Activated CD4-positive, alpha-beta T cell treated with anti-CD3 and anti-CD28 coated beads, Interleukin-10, Interleukin-2, amounts not matched to agents 100 ng/mL and 50 ng/mL, durations not matched to agents 16 hours and 8 hours (primary cell): ENCODE results near the gene PSMC3.

Source experiments
- DNase-seq: peaks from one replicate; pipeline ENCODE4 v3.0.0-alpha.2; 2020

Gene PSMC3

GRCh38 chr11:47393163-47394049, 32.8 kb downstream of the PSMC3 start:
- no peak for DNase-seq

- DNase-seq, result no peak
Observed at GRCh38 chr11:47392546-47393162, 33.6 kb downstream of the PSMC3 start.

DNA sequence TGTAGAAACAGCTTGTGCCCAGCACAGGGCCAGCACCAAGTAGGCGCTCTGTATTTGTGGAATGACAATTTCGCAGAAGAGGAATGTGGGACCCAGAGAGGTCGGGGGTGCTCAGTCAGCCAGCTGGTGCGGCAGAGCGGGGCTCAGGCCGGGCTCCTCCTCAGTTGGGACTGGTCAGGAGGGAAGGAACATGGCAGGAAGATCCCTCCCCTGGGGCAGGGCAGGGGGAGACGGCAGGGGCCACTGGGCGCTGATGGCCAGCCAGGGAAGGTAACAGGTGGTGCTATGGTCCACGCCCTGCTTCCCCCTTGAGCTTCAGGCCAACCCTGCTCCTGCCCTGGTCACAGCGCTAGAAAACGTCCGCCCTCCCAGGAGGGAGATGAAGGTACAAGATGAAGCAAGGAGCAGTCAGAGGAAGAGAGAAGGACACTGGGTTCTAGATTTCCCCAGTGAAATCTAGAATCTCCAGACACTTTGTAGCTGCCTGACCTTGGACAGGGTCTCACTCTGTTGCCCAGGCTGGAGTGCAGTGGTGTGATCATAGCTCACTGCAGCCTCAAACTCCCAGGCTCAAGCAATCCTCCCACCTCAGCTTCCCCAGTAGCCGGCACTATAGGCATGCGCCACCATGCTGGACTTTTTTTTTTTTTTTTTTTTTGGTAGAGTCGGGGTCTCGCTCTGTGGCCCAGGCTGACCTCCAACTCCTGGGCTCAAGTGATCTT, 34.4 kb downstream of the PSMC3 start:
- DNase-seq, result no peak

- no peak for DNase-seq
Observed at GRCh38 chr11:47391077-47391583, 35.1 kb downstream of the PSMC3 start.

DNA sequence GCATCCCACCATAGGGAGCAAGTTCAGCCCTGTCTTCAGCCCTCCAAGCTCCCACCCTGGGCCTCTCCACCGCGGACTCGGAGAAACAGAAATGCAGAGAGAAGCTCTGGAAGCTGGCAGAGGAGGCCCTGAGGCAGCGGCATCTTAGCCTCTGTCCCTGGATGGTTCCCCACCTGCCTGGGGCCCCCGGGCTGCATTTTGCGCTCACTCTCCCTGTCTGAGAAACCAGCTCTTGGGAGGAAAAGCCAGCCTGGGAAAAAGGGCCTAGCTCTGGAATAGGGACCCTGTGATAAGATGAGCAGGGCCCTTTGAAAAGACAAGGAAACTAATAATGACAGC, 35.8 kb downstream of the PSMC3 start:
- DNase-seq, result no peak

DNA sequence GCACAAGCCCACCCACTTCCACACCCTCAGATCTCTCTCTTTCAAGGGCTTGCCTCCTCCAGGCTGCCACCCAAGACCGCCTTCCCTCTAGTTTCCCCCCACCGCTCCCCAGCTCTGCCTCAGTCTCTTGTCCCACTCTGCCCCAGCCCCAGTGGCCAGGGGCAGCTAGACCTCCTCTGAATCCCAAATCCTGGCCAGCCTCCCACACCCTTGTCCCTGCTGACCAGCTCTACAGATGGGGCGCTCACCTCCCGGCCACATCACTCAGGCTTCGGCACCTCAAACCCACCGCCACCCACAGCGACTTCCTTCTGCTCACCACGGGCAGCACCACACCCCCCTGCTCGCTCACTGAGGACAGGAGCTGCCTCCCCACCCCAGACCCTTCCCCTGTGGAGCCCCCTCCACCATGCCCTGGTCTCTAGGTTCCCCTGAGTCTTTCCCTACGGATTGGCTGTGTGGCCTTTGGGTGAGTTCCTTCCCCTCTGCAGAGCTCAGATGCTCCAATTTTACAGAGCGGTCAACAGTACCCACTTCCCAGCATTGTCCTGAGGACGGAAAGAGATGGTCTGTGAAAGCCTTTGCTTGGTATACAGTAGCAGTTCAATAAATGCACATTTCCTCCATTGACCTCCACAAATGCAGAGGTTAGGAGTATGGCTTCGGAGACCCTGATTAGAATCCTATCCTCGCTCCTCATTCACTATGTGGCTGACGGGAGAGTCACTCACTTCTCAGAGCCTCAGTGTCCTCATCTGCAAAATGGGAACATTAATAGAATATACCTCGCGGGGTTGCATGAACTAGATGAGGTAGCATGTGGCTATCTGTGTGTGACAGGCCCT, 36.4 kb downstream of the PSMC3 start:
- no peak for DNase-seq

DNA sequence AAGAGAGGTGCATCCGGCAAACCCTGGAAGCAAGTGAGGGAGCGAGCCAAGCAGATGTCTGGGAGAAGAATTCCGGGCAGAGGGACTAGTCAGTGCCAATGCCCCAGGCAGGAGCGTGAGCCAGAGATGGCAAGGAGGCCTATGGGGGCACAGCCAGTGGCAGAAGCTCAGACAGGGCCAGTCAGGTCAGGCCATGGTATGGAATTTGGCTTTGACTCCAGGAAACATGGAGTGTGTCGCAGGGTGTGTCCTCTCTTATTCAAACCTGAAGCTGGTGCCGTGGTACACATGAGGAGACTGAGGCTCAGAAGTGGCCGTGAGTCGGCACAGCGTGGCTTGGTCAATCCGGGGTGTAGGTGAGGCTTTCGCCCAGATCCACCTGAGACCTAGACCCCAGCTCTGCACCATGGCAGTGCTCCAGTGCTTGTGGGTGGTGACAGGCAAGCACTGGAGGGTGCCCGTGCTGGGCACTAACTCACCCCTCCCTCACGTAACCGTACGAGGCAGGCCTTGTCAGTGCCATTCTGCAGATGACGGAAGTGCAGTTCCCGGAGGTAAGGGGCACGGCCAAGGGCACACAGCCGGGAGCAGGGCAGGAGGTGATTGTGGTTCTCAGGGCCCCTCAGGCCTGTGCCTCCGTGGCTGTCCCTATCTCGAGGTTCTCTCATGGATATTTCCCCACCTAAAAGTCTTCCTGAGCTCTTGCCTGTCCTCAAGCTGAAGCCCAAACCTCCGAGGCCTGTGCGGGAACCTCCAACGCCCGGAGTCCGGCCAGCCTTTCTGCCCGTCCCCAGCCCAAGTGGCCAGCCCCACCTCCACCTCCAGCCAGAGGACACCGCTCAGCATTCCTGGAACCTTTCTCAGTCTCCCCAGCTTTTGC, 37.3 kb downstream of the PSMC3 start:
- no peak for DNase-seq

- DNase-seq, result no peak
Observed at GRCh38 chr11:47387944-47388696, 38.1 kb downstream of the PSMC3 start.

DNA sequence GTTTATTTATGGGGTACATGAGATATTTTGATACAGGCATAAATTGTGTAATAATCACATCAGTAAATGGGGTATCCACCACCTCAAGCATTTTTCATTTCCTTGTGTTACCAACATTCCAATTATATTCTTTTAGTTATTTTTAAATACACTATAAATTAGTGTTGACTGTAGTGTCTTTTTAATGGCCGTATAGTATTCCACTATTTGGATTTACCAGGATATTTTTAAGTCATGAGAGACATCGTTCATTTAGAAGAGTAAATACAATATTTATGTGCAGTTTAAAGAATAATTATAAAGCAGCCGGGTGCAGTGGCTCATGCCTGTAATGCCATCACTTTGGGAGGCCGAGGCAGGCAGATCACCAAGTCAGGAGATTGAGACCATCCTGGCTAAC, 41.7 kb downstream of the PSMC3 start:
- DNase-seq, result no peak

DNA sequence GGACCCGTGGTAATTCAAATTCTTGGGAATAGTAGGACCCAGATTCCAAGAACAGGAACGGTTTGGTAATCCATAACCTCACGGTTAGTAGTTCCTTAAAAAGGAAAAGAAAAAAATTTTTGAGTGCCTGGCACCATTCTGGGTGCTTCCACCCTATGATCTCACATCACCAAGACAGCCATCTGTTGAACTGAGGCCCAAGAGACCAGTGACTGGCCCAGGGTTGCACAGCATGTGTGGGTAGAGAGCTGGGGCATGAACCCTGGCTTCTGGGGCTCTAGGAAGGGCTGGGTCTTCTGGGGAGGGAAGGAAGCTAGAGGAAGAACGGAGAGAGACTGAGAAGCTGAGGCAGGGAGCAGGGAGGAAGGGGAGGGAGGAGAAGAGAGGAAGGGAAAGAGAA, 43.2 kb downstream of the PSMC3 start:
- no peak for DNase-seq

GRCh38 chr11:47380078-47380477, 46.2 kb downstream of the PSMC3 start:
- no peak for DNase-seq

GRCh38 chr11:47379317-47379716, 46.9 kb downstream of the PSMC3 start:
- no peak for DNase-seq

- DNase-seq, result no peak
Observed at GRCh38 chr11:47378836-47379170, 47.4 kb downstream of the PSMC3 start.

DNA sequence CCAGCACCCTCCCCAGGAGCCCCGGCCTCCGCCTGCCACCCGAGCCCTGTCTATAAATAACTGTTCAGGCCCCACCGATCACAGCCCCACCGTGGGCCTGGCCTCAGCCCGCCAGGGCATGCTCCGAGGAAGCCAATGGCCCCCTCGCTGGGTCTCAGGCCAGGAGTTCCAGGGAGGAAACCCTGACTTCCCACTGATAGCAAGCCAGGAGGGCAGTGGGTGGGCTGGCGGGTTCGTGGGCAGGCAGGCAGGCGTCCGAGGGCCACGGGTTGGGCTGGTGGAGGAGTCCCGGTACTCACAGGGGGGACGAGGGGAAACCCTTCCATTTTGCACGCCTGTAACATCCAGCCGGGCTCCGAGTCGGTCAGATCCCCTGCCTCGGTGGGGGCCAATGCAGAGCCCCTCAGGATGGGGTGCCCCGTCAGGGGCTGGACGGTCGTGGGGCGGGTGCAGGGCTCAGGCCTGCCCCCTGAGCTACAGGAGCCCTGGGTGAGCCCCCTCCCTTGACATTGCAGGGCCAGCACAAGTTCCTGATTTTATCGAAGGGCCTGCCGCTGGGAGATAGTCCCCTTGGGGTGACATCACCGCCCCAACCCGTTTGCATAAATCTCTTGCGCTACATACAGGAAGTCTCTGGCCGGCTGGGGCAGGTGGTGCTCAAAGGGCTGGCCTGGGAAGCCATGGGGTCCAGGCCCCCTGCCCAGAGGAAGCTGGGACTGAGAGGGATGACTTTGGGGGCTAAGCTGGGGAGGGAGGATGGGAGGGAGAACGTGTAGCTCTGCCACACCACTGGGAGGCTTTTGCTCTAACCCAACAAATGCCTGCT, 48.0 kb downstream of the PSMC3 start, which contains the start of gene SPI1:
TSS of gene SPI1 (minus strand) at position 538 of the 826 bp plus-strand sequence. CDS start at position 344, 194 bp downstream.
- DNase-seq, result no peak

DNA sequence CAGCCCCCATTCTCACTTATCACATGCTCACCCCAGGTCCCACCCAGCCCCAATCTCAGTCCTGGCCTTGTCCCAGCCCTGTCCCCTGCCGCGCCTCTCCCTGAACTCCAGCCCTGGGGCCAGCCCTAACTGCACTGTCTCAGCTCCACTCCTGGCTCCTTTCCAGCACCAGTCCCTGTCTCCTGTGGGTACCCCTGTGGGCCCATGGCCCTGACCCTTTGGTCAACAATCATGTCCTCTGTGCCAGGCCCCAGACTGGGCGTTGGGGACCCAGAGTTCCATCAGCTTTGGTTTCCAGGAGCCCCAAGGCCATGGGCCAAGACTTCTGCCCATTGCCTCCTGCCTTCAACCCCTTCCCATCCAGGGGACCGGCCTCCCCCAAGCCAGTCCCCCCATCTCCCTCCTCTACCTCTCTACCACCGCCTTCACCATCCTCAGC, 48.6 kb downstream of the PSMC3 start:
- DNase-seq, result no peak

DNA sequence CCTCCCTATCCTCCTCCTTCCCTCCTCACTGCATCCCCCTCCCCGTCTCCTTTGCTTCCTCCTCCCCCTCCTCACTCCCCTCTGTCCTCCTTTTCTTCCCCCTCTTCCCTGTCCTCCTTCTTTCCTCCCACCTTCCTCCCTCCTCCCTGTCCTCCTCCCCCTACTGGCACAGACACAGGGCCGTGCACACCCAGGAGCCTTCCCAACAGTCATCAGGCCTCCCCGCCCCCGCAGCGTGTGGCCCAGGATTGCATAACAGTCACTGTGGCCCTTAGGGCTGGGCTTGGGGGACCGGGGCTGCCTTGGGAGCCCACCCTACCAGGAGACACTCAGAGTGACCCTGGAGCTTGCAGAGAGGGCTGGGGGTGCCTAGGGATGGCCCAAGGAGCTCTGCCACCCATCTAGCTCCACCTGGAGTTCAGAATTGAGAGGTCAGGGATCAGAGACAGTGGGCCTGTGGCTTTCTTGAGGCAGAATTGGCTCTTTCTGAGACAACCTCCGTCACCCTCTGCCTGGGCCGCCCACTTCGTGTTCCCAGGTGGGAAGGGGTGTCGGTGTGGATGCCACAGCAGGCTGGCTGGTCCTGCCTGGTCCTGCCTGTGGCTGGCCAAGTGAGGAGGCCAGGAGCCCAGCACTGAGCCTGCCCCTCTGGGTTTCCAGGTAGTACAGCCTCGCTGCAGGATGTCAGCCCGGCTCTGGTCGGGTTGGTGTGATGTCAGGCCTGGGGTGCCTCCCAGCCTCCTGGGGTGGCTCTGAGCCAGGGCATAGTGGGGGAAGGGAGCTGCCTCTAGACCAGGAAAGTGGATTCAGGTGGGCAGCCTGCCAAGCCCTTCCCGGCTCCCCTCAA, 49.5 kb downstream of the PSMC3 start:
- DNase-seq, result no peak

GRCh38 chr11:47376107-47376524, 50.1 kb downstream of the PSMC3 start:
- no peak for DNase-seq

DNA sequence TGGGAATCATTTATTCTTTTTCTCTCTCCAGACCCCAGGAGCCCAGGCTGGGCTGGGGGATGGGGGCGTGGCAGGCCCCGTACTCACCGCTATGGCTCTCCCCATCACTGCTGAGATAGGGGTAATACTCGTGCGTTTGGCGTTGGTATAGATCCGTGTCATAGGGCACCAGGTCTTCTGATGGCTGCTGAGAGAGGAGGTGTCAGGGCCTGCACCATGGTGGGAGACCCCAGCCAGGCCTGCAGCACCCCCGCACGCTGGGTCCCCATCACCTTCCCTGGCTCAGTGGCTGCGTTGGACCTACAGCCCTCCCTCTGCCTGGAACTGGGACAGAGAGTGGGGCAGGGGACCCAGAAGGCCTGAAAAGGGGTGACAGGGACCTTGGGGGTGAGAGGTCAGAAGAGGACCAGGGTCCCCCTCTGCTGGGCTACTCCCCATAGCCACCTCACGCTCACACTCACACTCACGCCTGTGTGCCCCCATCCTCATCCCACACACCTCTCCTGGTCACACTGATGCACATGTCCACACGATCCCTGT, 50.6 kb downstream of the PSMC3 start:
- no peak for DNase-seq

DNA sequence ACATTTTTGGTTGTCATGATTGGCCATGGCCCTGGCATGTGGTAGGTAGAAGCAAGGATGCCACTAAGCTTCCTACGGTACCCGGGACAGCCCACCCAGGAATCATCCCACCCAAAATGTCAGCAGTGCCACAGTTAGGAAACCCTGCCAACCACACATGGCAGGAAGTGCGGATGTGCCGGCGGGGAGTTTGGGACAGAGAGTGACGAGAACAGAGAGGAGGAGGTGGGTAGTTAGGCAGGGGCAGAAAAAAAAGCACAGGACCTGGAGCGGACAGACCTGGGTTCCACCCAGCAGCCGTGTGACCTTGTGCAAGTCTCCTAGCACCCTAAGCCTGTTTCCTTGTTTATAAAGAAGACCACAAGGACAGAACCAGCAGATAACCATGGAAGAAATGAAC, 51.2 kb downstream of the PSMC3 start:
- no peak for DNase-seq
